ENCODE data around the gene HOXB3. TPM values are rescaled to one million over a fixed set of nuclear protein-coding genes. Genes with fewer than 3 reads are reported as not detected.
A peak's percentile ranks its signal among the peaks of the same experiment; 100 is the strongest.

Gene HOXB3
- total RNA-seq, 4 donors from 2014 or later, result 11.4 to 48.7 (median 24.2) TPM

DNA sequence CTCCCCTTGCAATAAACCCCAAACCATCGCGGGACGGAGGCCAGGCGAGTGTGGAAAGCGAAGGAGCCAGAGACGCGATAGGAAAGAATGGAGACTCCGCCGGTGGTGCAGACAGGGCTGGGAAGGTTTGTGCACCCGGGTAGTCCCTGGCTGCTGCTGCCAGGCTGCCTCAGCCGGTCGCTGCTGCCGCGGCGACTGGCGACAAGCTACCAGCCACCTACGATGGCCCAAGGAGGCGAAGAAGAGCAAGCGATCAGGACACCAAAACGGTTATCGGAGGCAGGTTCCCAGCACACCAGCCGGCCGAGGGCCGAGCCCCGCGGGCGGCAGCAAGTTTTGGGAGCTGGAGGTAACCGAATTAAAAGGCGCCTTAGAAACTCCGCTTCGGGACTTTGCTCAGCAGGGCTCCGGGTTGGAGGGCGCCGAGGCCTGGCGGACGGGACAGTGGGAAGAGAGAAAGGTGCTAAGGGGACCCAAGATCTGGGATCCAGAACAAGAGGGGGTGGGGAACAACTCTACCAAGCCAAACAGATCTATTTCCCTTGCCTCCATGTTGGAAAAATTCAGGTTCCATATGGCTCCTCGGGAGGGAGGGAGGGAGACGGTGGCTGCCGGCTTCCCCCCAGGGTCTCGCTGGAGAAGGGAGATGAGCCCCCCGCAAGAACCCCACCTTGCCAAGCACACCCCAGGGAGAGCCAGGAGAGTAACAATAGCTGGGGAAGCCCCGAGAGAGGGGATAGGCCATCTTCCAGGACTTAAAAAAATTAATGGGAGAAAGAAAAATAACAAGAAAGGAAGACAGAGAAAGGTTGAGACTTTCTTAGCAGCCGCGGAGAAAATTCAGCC is 35.4 kb downstream of the HOXB3 start:
- ATAC-seq, result no peak
- H3K9me3 ChIP-seq, result no peaks in the 10 kb centered on the region
- H3K4me3 ChIP-seq, result peak overlapping the region; percentile 57 to 60
- H3K27ac ChIP-seq, result peak overlapping the region; percentile 90 to 98 (median 97)
- 10 to 46% methylated on average over 6 to 33 of the region's 44 CpGs for WGBS, 2 donors (ENCODE audit: low coverage in 1 of 2)
- no peak for TF ChIP-seq POLR2A (IDR thresholded peaks at IDR 0.05)
- TF ChIP-seq POLR2AphosphoS5 (IDR thresholded peaks at IDR 0.05), result peak; percentile 7
- TF ChIP-seq EP300 (IDR thresholded peaks at IDR 0.05), result no peak
- TF ChIP-seq, protein P1, sequence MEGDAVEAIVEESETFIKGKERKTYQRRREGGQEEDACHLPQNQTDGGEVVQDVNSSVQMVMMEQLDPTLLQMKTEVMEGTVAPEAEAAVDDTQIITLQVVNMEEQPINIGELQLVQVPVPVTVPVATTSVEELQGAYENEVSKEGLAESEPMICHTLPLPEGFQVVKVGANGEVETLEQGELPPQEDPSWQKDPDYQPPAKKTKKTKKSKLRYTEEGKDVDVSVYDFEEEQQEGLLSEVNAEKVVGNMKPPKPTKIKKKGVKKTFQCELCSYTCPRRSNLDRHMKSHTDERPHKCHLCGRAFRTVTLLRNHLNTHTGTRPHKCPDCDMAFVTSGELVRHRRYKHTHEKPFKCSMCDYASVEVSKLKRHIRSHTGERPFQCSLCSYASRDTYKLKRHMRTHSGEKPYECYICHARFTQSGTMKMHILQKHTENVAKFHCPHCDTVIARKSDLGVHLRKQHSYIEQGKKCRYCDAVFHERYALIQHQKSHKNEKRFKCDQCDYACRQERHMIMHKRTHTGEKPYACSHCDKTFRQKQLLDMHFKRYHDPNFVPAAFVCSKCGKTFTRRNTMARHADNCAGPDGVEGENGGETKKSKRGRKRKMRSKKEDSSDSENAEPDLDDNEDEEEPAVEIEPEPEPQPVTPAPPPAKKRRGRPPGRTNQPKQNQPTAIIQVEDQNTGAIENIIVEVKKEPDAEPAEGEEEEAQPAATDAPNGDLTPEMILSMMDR (IDR thresholded peaks at IDR 0.05), result no peak
- H3K27me3 ChIP-seq, result no peaks in the 10 kb centered on the region
- H3K36me3 ChIP-seq, result peaks cover 0 to 24% of the 10 kb centered on the region in 2 donors
- peaks cover 0 to 97% (median 38%) of the 10 kb centered on the region in 3 donors for H3K4me1 ChIP-seq

DNA sequence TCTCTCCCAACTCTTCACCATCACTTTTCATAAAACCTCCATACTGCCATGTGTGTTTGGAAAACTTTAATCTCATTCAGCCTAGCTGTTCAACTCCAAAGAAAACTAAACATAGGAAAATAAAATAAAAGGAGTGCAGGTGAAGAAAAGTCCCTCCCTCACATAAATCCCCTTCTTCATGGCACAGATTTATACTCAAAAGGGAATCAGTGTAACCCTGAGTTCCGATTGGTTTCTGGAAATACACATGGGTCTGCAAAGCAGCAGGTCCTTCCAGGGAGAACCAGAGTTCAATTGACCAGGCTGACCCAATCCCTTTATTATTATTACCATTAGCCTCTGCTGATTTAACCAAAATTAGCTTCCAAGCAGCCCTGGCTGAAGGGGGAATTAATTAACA is 36.2 kb downstream of the HOXB3 start:
- peaks cover 0 to 25% of the 10 kb centered on the region in 2 donors for H3K36me3 ChIP-seq
- peaks cover 0 to 97% (median 30%) of the 10 kb centered on the region in 3 donors for H3K4me1 ChIP-seq
- H3K4me3 ChIP-seq, result peak overlapping the region; percentile 57 to 60
- peak overlapping the region; percentile 90 to 98 (median 97) for H3K27ac ChIP-seq
- H3K27me3 ChIP-seq, result no peaks in the 10 kb centered on the region
- no peak for TF ChIP-seq POLR2AphosphoS5 (IDR thresholded peaks at IDR 0.05)
- TF ChIP-seq POLR2A (IDR thresholded peaks at IDR 0.05), result no peak
- TF ChIP-seq EP300 (IDR thresholded peaks at IDR 0.05), result no peak
- TF ChIP-seq, protein P1 (IDR thresholded peaks at IDR 0.05), result no peak
- no peaks in the 10 kb centered on the region for H3K9me3 ChIP-seq
- WGBS, 2 donors (ENCODE audit: low coverage in 1 of 2), result 19 to 23% methylated on average over 1 of the region's 1 CpG
- no peak for ATAC-seq

DNA sequence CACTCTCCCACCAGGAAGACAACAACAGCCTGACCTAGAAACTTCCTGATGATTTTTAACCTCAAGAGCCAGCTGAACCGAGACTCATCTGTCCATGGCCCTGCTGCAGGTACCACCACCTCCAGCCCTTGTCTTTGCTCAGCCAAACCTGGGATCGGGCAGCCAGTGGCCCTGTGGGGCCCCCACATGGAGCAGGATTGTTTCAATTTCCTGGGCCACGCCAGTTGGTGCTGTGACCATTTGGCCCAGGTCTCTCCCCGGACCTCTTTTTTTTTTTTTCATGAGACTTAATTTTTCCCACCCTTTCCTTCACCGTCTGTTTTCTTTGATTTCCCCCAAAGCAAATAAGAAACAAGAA is 36.9 kb downstream of the HOXB3 start:
- 20 to 23% methylated on average over 1 to 5 of the region's 5 CpGs for WGBS, 2 donors (ENCODE audit: low coverage in 1 of 2)
- Histone ChIP-seq H3K36me3 (peaks cover 0 to 25% of the 10 kb centered on the region in 2 donors), H3K27ac (peak overlapping the region; percentile 90 to 98 (median 96)), H3K4me3 (peak overlapping the region in 1 of 2 donors; percentile 60), H3K9me3 (no peaks in the 10 kb centered on the region), H3K4me1 (peaks cover 3 to 97% (median 29%) of the 10 kb centered on the region in 3 donors), H3K27me3 (no peaks in the 10 kb centered on the region)
- ATAC-seq, result no peak
- TF ChIP-seq EP300 (IDR thresholded peaks at IDR 0.05), result no peak
- no peak for TF ChIP-seq POLR2AphosphoS5 (IDR thresholded peaks at IDR 0.05)
- TF ChIP-seq, protein P1 (IDR thresholded peaks at IDR 0.05), result no peak

DNA sequence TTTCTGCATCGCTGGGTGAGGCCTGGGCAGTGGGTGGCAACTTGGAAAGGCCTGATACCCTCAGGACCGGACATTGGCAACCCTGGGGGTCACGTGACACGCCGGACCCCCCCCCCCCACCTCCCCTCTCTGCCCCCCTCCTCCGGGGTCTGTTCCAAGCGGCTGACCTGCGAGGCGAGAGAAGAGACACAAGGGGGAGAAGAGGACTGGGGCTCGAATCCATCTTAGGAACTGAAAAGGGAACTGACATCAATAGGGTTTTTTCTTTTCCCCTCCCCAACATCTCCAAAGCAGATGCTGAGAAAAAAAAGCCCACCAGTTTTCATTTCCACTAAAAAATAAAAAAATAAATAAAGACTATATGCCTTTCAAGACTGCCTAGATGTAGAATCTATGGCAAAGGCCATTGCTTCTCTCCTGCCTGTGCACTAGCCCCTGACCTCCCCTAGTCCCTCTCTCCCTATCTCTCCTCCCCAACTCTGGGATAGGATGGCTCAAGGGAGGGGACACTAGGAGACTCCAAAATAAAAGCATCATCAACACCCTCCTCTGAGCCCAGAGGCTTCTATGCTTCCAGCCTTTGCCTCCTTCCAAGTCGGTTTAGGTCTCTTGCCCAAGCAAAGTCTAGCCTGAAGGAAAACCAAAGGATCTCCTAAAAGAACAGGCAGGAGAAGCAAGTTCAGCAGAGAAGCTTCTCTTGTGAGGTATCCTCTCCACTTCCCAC is 37.4 kb downstream of the HOXB3 start:
- no peaks in the 10 kb centered on the region for H3K27me3 ChIP-seq
- ATAC-seq, result peak; percentile 67
- TF ChIP-seq, protein P1 (IDR thresholded peaks at IDR 0.05), result peak in 1 of 4 experiments; percentile 14
- TF ChIP-seq POLR2A (IDR thresholded peaks at IDR 0.05) (peak; percentile 54 to 61), EP300 (IDR thresholded peaks at IDR 0.05) (no peak), POLR2AphosphoS5 (IDR thresholded peaks at IDR 0.05) (peak; percentile 72)
- H3K9me3 ChIP-seq, result no peaks in the 10 kb centered on the region
- 22% methylated on average over 4 of the region's 11 CpGs; no CpG with 5 or more reads in 1 of the 2 donors for WGBS, 2 donors (ENCODE audit: low coverage in 1 of 2)
- H3K36me3 ChIP-seq, result peaks cover 0 to 25% of the 10 kb centered on the region in 2 donors
- H3K27ac ChIP-seq, result peak overlapping the region; percentile 90 to 98 (median 96)
- H3K4me3 ChIP-seq, result peak overlapping the region in 1 of 2 donors; percentile 60
- peaks cover 3 to 97% (median 29%) of the 10 kb centered on the region in 3 donors for H3K4me1 ChIP-seq
